ENCODE data around the gene TCAP. TPM values are rescaled to one million over a fixed set of nuclear protein-coding genes. Genes with fewer than 3 reads are reported as not detected.
"Not testable (repeated sequence)": the region's sequence is repeated elsewhere in the genome, so short reads cannot be mapped to it uniquely, and the experiment has no call there.

Gene TCAP
- total RNA-seq, 1 experiment from 2014 or later: 0.54 TPM

DNA sequence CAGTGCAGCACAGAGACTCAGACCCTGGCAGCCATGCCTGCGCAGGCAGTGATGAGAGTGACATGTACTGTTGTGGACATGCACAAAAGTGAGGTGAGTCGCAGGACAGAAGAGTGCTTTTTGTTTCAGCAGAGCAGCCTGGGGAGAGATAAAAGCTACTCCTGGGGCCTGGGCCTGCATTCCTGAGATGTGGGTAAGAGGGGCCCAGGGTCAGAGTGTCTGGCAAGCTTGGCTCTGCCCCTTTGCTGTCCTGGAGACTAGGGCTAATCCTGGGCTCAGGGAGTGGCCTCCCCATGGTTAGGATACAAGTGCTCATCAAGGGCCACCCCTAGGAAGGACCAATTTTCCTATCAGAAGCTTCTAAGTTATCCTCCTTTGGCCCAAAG is 29.9 kb downstream of the TCAP start:
- CTCF ChIA-PET: no interaction called here
- no peaks in the 10 kb centered on the region for H3K36me3 ChIP-seq (ENCODE audit: insufficient read depth, low read length, poor library complexity, severe bottlenecking)
- intact Hi-C loops (cut with micrococcal nuclease; ENCODE audit: unreplicated experiment): no loop called here
- no TSS peak for BruUV-seq (replicated peaks)
- no peak for DNase-seq (ENCODE audit: low spot score)
- H3K4me1 ChIP-seq (ENCODE audit: insufficient read depth, low read length, poor library complexity, severe bottlenecking): no peaks in the 10 kb centered on the region
- no peaks in the 10 kb centered on the region for H3K9me3 ChIP-seq (ENCODE audit: low read depth, low read length, poor library complexity, severe bottlenecking)
- H3K4me3 ChIP-seq (ENCODE audit: low read depth, low read length, poor library complexity, severe bottlenecking): no peak overlapping the region
- no peak overlapping the region for H3K27ac ChIP-seq (ENCODE audit: low read depth, low read length, poor library complexity, severe bottlenecking)
- TF ChIP-seq EZH2 (IDR thresholded peaks at IDR 0.05; ENCODE audit: borderline replicate concordance, low read depth, low read length, poor library complexity, severe bottlenecking): no peak
- TF ChIP-seq, protein P1, sequence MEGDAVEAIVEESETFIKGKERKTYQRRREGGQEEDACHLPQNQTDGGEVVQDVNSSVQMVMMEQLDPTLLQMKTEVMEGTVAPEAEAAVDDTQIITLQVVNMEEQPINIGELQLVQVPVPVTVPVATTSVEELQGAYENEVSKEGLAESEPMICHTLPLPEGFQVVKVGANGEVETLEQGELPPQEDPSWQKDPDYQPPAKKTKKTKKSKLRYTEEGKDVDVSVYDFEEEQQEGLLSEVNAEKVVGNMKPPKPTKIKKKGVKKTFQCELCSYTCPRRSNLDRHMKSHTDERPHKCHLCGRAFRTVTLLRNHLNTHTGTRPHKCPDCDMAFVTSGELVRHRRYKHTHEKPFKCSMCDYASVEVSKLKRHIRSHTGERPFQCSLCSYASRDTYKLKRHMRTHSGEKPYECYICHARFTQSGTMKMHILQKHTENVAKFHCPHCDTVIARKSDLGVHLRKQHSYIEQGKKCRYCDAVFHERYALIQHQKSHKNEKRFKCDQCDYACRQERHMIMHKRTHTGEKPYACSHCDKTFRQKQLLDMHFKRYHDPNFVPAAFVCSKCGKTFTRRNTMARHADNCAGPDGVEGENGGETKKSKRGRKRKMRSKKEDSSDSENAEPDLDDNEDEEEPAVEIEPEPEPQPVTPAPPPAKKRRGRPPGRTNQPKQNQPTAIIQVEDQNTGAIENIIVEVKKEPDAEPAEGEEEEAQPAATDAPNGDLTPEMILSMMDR (conservative IDR thresholded peaks at IDR 0.05; ENCODE audit: low read depth, low read length): no peak
- POLR2A ChIA-PET (ENCODE audit: low non-redundant PET): no interaction called here
- no peaks in the 10 kb centered on the region for H3K27me3 ChIP-seq (replicated peaks; ENCODE audit: insufficient read depth, low read depth, low read length, poor library complexity)

DNA sequence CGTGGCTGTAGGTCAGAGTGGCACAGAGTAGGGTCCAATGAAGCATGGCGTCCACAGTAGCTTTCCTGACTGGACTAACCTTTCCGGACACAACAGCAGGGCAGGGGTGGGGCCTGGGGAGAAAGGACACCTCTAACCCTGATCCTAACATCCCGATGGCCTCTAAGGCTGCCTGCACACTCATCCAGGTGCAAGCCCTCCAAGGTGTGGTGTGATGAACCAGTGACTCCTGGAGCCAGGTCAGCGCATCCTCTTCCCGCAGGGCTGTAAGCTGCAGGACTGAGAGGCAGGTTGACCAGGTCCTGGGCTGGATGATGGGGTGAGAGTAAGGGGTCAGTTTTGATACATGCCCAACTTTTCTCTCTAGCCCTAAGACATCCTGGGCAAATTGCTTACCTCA is 31.6 kb downstream of the TCAP start:
- DNase-seq (ENCODE audit: low spot score): no peak
- no peaks in the 10 kb centered on the region for H3K4me1 ChIP-seq (ENCODE audit: insufficient read depth, low read length, poor library complexity, severe bottlenecking)
- ChIA-PET CTCF (no interaction called here), POLR2A (ENCODE audit: low non-redundant PET) (no interaction called here)
- H3K36me3 ChIP-seq (ENCODE audit: insufficient read depth, low read length, poor library complexity, severe bottlenecking): no peaks in the 10 kb centered on the region
- no peak overlapping the region for H3K27ac ChIP-seq (ENCODE audit: low read depth, low read length, poor library complexity, severe bottlenecking)
- TF ChIP-seq, protein P1 (conservative IDR thresholded peaks at IDR 0.05; ENCODE audit: low read depth, low read length): no peak
- no peak for TF ChIP-seq EZH2 (IDR thresholded peaks at IDR 0.05; ENCODE audit: borderline replicate concordance, low read depth, low read length, poor library complexity, severe bottlenecking)
- no peaks in the 10 kb centered on the region for H3K9me3 ChIP-seq (ENCODE audit: low read depth, low read length, poor library complexity, severe bottlenecking)
- intact Hi-C loops (cut with micrococcal nuclease; ENCODE audit: unreplicated experiment): no loop called here
- no peaks in the 10 kb centered on the region for H3K27me3 ChIP-seq (replicated peaks; ENCODE audit: insufficient read depth, low read depth, low read length, poor library complexity)
- no peak overlapping the region for H3K4me3 ChIP-seq (ENCODE audit: low read depth, low read length, poor library complexity, severe bottlenecking)
- BruUV-seq (replicated peaks): no TSS peak

- H3K4me1 ChIP-seq (ENCODE audit: insufficient read depth, low read length, poor library complexity, severe bottlenecking): no peaks in the 10 kb centered on the region
- intact Hi-C loops (cut with micrococcal nuclease; ENCODE audit: unreplicated experiment): no loop called here
- CTCF ChIA-PET: no interaction called here
Observed at GRCh38 chr17:39697961-39698360, 32.8 kb downstream of the TCAP start.

GRCh38 chr17:39699157-39699817 is 34.1 kb downstream of the TCAP start:
- H3K9me3 ChIP-seq (ENCODE audit: low read depth, low read length, poor library complexity, severe bottlenecking); H3K36me3 ChIP-seq (ENCODE audit: insufficient read depth, low read length, poor library complexity, severe bottlenecking); H3K27me3 ChIP-seq (replicated peaks; ENCODE audit: insufficient read depth, low read depth, low read length, poor library complexity); intact Hi-C loops (cut with micrococcal nuclease; ENCODE audit: unreplicated experiment); DNase-seq (ENCODE audit: low spot score); H3K4me1 ChIP-seq (ENCODE audit: insufficient read depth, low read length, poor library complexity, severe bottlenecking); BruUV-seq (replicated peaks); POLR2A ChIA-PET (ENCODE audit: low non-redundant PET): not testable (repeated sequence)
- Histone ChIP-seq H3K4me3 (ENCODE audit: low read depth, low read length, poor library complexity, severe bottlenecking) (peak overlapping the region; percentile 70), H3K27ac (ENCODE audit: low read depth, low read length, poor library complexity, severe bottlenecking) (peak overlapping the region; percentile 61)
- CTCF ChIA-PET: interaction anchor here (0.7 to 1.2 kb wide), 3 partner anchors 27 to 78 kb away, joined by 3 read pairs; partner anchors contain the start of gene MIEN1

More at GRCh38 chr17:39697961-39698360, 32.8 kb downstream of the TCAP start:
- POLR2A ChIA-PET (ENCODE audit: low non-redundant PET): no interaction called here
- no TSS peak for BruUV-seq (replicated peaks)
- DNase-seq (ENCODE audit: low spot score): no peak
- Histone ChIP-seq H3K9me3 (ENCODE audit: low read depth, low read length, poor library complexity, severe bottlenecking) (no peaks in the 10 kb centered on the region), H3K27ac (ENCODE audit: low read depth, low read length, poor library complexity, severe bottlenecking) (no peak overlapping the region), H3K4me3 (ENCODE audit: low read depth, low read length, poor library complexity, severe bottlenecking) (no peak overlapping the region), H3K36me3 (ENCODE audit: insufficient read depth, low read length, poor library complexity, severe bottlenecking) (no peaks in the 10 kb centered on the region), H3K27me3 (replicated peaks; ENCODE audit: insufficient read depth, low read depth, low read length, poor library complexity) (no peaks in the 10 kb centered on the region)
- TF ChIP-seq, protein P1 (conservative IDR thresholded peaks at IDR 0.05; ENCODE audit: low read depth, low read length): no peak
- no peak for TF ChIP-seq EZH2 (IDR thresholded peaks at IDR 0.05; ENCODE audit: borderline replicate concordance, low read depth, low read length, poor library complexity, severe bottlenecking)
